HUES6 (cell line): ENCODE data around the gene VOPP1.

Experiments used
- H3K27ac ChIP-seq: 2 replicates; pipeline ENCODE4 v1.7.0; 2013; ENCODE audit warnings: low read depth, mild to moderate bottlenecking, low read length, inconsistent platforms
- H3K27me3 ChIP-seq: 2 replicates; pipeline ENCODE4 v1.6.1; 2013; ENCODE audit warnings: low read length; ENCODE audit not compliant: control insufficient read depth, insufficient read depth
- H3K36me3 ChIP-seq: 2 replicates; pipeline ENCODE4 v1.6.1; 2013; ENCODE audit warnings: low read length; ENCODE audit not compliant: control insufficient read depth, insufficient read depth
- H3K4me1 ChIP-seq: 2 replicates; pipeline ENCODE4 v1.6.1; 2013; ENCODE audit warnings: low read length; ENCODE audit not compliant: control insufficient read depth, insufficient read depth
- H3K4me3 ChIP-seq: 2 replicates; pipeline ENCODE4 v1.5.1; 2013; ENCODE audit warnings: low read depth, low read length
- H3K9ac ChIP-seq: one replicate; pipeline ENCODE4 v1.6.1; 2013; ENCODE audit warnings: mild to moderate bottlenecking, low read length
- H3K9me3 ChIP-seq: 2 replicates; pipeline ENCODE4 v1.6.1; 2013; ENCODE audit warnings: low read depth, low read length; ENCODE audit not compliant: control insufficient read depth, insufficient read depth

Gene VOPP1

GRCh38 chr7:55576753-55577152, 4.5 kb upstream of the VOPP1 start:
- H3K4me1 ChIP-seq = peaks cover 19% of the 10 kb centered on the region
- H3K9me3 ChIP-seq = no peaks in the 10 kb centered on the region
- no peaks in the 10 kb centered on the region for H3K36me3 ChIP-seq
- H3K27me3 ChIP-seq = peaks cover 15% of the 10 kb centered on the region
- no peak overlapping the region for H3K4me3 ChIP-seq
- no peak overlapping the region for H3K9ac ChIP-seq
- H3K27ac ChIP-seq = no peak overlapping the region

DNA sequence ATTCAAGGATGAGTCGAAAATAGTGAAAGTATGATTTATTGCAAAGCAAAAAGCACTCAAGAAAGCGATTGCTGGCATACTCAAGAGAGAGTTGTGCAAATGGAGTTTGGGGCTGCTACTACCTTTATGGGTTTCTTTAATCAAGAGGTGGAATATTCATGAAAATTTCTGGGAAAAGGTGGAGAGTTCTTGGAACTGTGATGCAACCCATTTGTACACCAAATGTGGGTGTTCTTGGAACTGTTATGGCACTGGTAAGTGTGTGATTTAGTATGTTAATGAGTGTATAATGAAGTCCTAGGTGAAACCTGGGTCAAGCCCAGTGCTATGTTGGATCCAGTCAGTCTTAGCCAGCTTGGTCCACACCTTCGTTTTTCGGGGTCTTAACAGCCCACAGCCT, 3.4 kb upstream of the VOPP1 start:
- Histone ChIP-seq H3K4me3 (no peak overlapping the region), H3K36me3 (no peaks in the 10 kb centered on the region), H3K9ac (no peak overlapping the region), H3K27me3 (peaks cover 15% of the 10 kb centered on the region), H3K4me1 (peaks cover 19% of the 10 kb centered on the region), H3K27ac (no peak overlapping the region), H3K9me3 (no peaks in the 10 kb centered on the region)

DNA sequence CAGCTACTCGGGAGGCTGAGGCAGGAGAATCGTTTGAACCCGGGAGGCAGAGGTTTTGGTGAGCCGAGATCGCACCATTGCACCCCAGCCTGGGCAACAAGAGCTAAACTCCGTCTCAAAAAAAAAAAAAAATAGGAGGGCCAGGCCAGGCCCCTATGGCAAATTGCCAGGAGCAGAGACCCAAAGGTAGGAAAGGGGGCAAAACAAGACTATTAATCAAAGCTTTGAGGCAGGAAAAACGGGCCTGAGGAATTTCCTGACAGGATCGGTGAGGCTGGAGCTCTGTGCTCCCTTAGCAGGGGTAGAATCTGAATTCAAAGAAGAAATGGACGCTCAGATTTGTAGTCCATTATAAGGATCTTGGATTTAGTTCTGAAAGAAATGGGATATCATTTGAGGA, 2.8 kb upstream of the VOPP1 start:
- H3K27ac ChIP-seq = no peak overlapping the region
- no peaks in the 10 kb centered on the region for H3K36me3 ChIP-seq
- H3K4me1 ChIP-seq = peaks cover 23% of the 10 kb centered on the region
- no peak overlapping the region for H3K4me3 ChIP-seq
- no peak overlapping the region for H3K9ac ChIP-seq
- H3K9me3 ChIP-seq = no peaks in the 10 kb centered on the region
- H3K27me3 ChIP-seq = peaks cover 15% of the 10 kb centered on the region

GRCh38 chr7:55574051-55574717, 1.9 kb upstream of the VOPP1 start:
- H3K4me1 ChIP-seq = peaks cover 32% of the 10 kb centered on the region
- no peaks in the 10 kb centered on the region for H3K36me3 ChIP-seq
- peaks cover 15% of the 10 kb centered on the region for H3K27me3 ChIP-seq
- no peak overlapping the region for H3K9ac ChIP-seq
- H3K4me3 ChIP-seq = no peak overlapping the region
- H3K27ac ChIP-seq = no peak overlapping the region
- no peaks in the 10 kb centered on the region for H3K9me3 ChIP-seq

GRCh38 chr7:55573234-55573900, 1.1 kb upstream of the VOPP1 start:
- Histone ChIP-seq H3K36me3 (no peaks in the 10 kb centered on the region), H3K27me3 (peaks cover 15% of the 10 kb centered on the region), H3K4me3 (peak overlapping the region; percentile 95), H3K9ac (peak overlapping the region; percentile 76), H3K4me1 (peaks cover 41% of the 10 kb centered on the region), H3K9me3 (no peaks in the 10 kb centered on the region), H3K27ac (no peak overlapping the region)

- Histone ChIP-seq H3K36me3 (no peaks in the 10 kb centered on the region), H3K4me1 (peaks cover 54% of the 10 kb centered on the region), H3K4me3 (peak overlapping the region; percentile 88), H3K9me3 (no peaks in the 10 kb centered on the region), H3K9ac (peak overlapping the region; percentile 87), H3K27me3 (peaks cover 15% of the 10 kb centered on the region), H3K27ac (peak overlapping the region; percentile 70)
Observed at GRCh38 chr7:55571511-55572377, 558 bp downstream of the VOPP1 start.

DNA sequence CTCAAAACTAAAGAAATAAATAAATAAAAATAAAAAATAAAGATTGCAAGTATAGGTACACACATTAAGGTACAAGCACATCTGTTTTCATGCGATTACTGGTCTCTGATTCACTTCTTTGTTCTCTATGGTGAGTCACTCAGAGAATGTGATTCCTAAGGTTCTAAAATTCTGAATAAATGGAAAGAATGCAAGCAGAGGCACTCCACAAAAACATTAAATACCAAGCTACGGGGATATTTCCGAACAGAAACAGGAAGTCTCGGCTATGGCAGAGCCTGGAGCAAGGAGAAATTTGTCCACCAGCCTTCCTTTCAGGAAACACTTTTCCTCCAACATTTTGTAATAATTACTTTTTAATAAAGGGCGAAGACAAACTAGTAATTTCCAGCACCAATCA, 1.4 kb downstream of the VOPP1 start:
- Histone ChIP-seq H3K9me3 (no peaks in the 10 kb centered on the region), H3K4me1 (peaks cover 56% of the 10 kb centered on the region), H3K9ac (peak overlapping the region; percentile 87), H3K36me3 (no peaks in the 10 kb centered on the region), H3K4me3 (peak overlapping the region; percentile 88), H3K27ac (peak overlapping the region; percentile 70; the same call in 1 of the 2 replicates), H3K27me3 (peaks cover 15% of the 10 kb centered on the region)

GRCh38 chr7:55570218-55570873, 2.0 kb downstream of the VOPP1 start:
- no peak overlapping the region for H3K9ac ChIP-seq
- no peaks in the 10 kb centered on the region for H3K36me3 ChIP-seq
- peak overlapping the region; percentile 88 for H3K4me3 ChIP-seq
- H3K4me1 ChIP-seq = peaks cover 61% of the 10 kb centered on the region
- no peak overlapping the region for H3K27ac ChIP-seq
- H3K9me3 ChIP-seq = no peaks in the 10 kb centered on the region
- peaks cover 15% of the 10 kb centered on the region for H3K27me3 ChIP-seq

DNA sequence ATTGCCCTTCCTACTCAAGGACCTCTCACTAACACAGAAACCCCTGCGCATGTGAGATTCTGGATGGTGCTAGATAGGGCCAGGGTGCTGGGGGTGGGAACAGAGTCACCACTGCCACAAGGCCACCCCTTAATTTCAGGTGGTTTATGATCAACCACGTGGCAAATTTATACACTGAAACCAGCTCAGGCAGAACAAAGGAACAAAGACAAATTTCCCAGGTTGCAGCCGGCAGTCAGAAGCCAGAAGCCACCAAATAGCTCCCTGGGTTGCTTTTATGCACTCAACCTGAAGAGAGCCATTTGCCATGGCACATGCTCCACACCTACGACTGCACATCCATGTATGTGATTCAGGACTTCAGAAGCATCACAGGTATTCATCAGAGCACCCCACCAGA, 2.5 kb downstream of the VOPP1 start:
- Histone ChIP-seq H3K9me3 (no peaks in the 10 kb centered on the region), H3K27me3 (peaks cover 15% of the 10 kb centered on the region), H3K27ac (no peak overlapping the region), H3K4me1 (peaks cover 67% of the 10 kb centered on the region), H3K36me3 (no peaks in the 10 kb centered on the region), H3K9ac (no peak overlapping the region), H3K4me3 (0 out of 2 replicates have a peak overlapping the region, but pooled peaks have one; percentile 88)

- Histone ChIP-seq H3K9me3 (no peaks in the 10 kb centered on the region), H3K27me3 (peaks cover 15% of the 10 kb centered on the region), H3K9ac (no peak overlapping the region), H3K36me3 (no peaks in the 10 kb centered on the region), H3K27ac (no peak overlapping the region), H3K4me1 (peaks cover 69% of the 10 kb centered on the region), H3K4me3 (0 out of 2 replicates have a peak overlapping the region, but pooled peaks have one; percentile 9)
Observed at GRCh38 chr7:55569269-55569663, 3.0 kb downstream of the VOPP1 start.
